Liver (tissue), 9 donors: ENCODE measurements around the gene PACSIN3. TPM values are rescaled to one million over a fixed set of nuclear protein-coding genes. Genes with fewer than 3 reads are reported as not detected.
"Not testable (repeated sequence)": the region's sequence is repeated elsewhere in the genome, so short reads cannot be mapped to it uniquely, and the experiment has no call there.

ENCODE experiments used
- DNase-seq: peaks from one replicate; pipeline ENCODE4 v3.0.0-alpha.2; 2017; ENCODE audit warnings: low spot score
- H3K27ac ChIP-seq, 2 donors: one replicate each; pipeline ENCODE4 v1.7.0; 2013; ENCODE audit warnings: inconsistent platforms in 2 of 2, low read length in 2 of 2, control low read depth in 1 of 2, low read depth in 1 of 2, mild to moderate bottlenecking in 1 of 2
- H3K27me3 ChIP-seq, 4 donors: one replicate each; pipeline versions ENCODE4 v1.6.1 to v1.7.0; 2013; ENCODE audit warnings: low read length in 3 of 4, inconsistent platforms in 1 of 4, mild to moderate bottlenecking in 1 of 4, moderate library complexity in 1 of 4; ENCODE audit not compliant: control insufficient read depth in 4 of 4, insufficient read depth in 4 of 4
- H3K36me3 ChIP-seq, 4 donors: one replicate each; pipeline versions ENCODE4 v1.6.1 to v1.7.0; 2013; ENCODE audit warnings: low read length in 3 of 4, mild to moderate bottlenecking in 3 of 4, low read depth in 1 of 4, moderate library complexity in 1 of 4; ENCODE audit not compliant: control insufficient read depth in 4 of 4, insufficient read depth in 3 of 4
- H3K4me1 ChIP-seq, 4 donors: one replicate each; pipeline versions ENCODE4 v1.6.1 to v1.7.0; 2013; ENCODE audit warnings: low read length in 3 of 4, mild to moderate bottlenecking in 3 of 4, moderate library complexity in 1 of 4; ENCODE audit not compliant: control insufficient read depth in 4 of 4, insufficient read depth in 4 of 4
- H3K4me3 ChIP-seq, 3 donors: one replicate each; pipeline versions ENCODE4 v1.6.1 to v1.7.0; 2013; ENCODE audit warnings: low read length in 3 of 3, control low read depth in 1 of 3, low read depth in 1 of 3, mild to moderate bottlenecking in 1 of 3
- H3K9ac ChIP-seq, 2 donors: one replicate each; pipeline ENCODE4 v1.7.0; 2013; ENCODE audit warnings: low read length in 2 of 2, mild to moderate bottlenecking in 2 of 2, moderate library complexity in 2 of 2, control low read depth in 1 of 2, low read depth in 1 of 2
- H3K9me3 ChIP-seq, 4 donors: one replicate each; pipeline versions ENCODE4 v1.6.1 to v1.7.0; 2013; ENCODE audit warnings: low read length in 3 of 4; ENCODE audit not compliant: control insufficient read depth in 4 of 4
- EGR1 ChIP-seq, 2 donors: IDR thresholded peaks; 2 replicates each; pipeline ENCODE4 v1.6.1; 2016 to 2018; ENCODE audit warnings: antibody characterized with exemption in 2 of 2, low read depth in 2 of 2
- FOXA1 ChIP-seq: IDR thresholded peaks from 2 replicates; pipeline ENCODE4 v1.6.1; 2016; ENCODE audit warnings: antibody characterized with exemption
- FOXA2 ChIP-seq: IDR thresholded peaks from 2 replicates; pipeline ENCODE4 v1.6.1; 2016; ENCODE audit warnings: antibody characterized with exemption
- HNF4A ChIP-seq, 2 donors: conservative IDR thresholded peaks; 2 replicates each; pipeline ENCODE4 v1.6.1; 2016; ENCODE audit warnings: antibody characterized with exemption in 2 of 2, mild to moderate bottlenecking in 2 of 2
- HNF4G ChIP-seq: IDR thresholded peaks from 2 replicates; pipeline ENCODE4 v1.6.1; 2016; ENCODE audit warnings: antibody characterized with exemption
- JUND ChIP-seq, 2 donors: IDR thresholded peaks; 2 replicates each; pipeline ENCODE4 v1.6.1; 2016; ENCODE audit warnings: antibody characterized with exemption in 2 of 2
- NR2F2 ChIP-seq: IDR thresholded peaks from 2 replicates; pipeline ENCODE4 v1.6.1; 2016; ENCODE audit warnings: antibody characterized with exemption
- RXRA ChIP-seq, 2 donors: IDR thresholded peaks; 2 replicates each; pipeline ENCODE4 v1.6.1; 2017 to 2018; ENCODE audit warnings: antibody characterized with exemption in 2 of 2, mild to moderate bottlenecking in 1 of 2
- SP1 ChIP-seq: IDR thresholded peaks from 2 replicates; pipeline ENCODE4 v1.6.1; 2018; ENCODE audit warnings: antibody characterized with exemption, mild to moderate bottlenecking
- TAF1 ChIP-seq: conservative IDR thresholded peaks from 2 replicates; pipeline ENCODE4 v1.6.1; 2016; ENCODE audit warnings: antibody characterized with exemption, mild to moderate bottlenecking
- YY1 ChIP-seq: IDR thresholded peaks from 2 replicates; pipeline ENCODE4 v1.6.1; 2016; ENCODE audit warnings: antibody characterized with exemption, mild to moderate bottlenecking
- ZBTB33 ChIP-seq: IDR thresholded peaks from 2 replicates; pipeline ENCODE4 v1.6.1; 2016; ENCODE audit warnings: antibody characterized with exemption
- WGBS: extraction: QIAGEN DNeasy Blood & Tissue Kit; methylation state at CpG from one replicate; pipeline ENCODE4 v1.1.7; 2013; 5-methylcytosine and 5-hydroxymethylcytosine counted together
- polyA plus RNA-seq, 2 donors: library from polyadenylated mRNA; stranded (reverse) in 1 of 2; unstranded in 1 of 2; fragments of 200-250 nt in 1 of 2; fragments of >200 nt in 1 of 2; fragmentation: Nextera tagmentation in 1 of 2; extraction: Ambion mirVana in 1 of 2; gene quantifications; one replicate each; pipeline versions ENCODE4 v1.2.1 to v1.2.3, GENCODE V29; 2013 to 2015
- total RNA-seq, 2 donors: library from RNA; depleted of rRNA; stranded (reverse); fragments of >200 nt; gene quantifications; one replicate each; pipeline ENCODE4 v1.2.3, GENCODE V29; 2014
- TF ChIP-seq, protein P1 (sequence below): IDR thresholded peaks from 2 replicates; pipeline ENCODE4 v1.6.1; 2016; ENCODE audit warnings: antibody characterized with exemption
- TF ChIP-seq, protein P2 (sequence below): IDR thresholded peaks from 2 replicates; pipeline ENCODE4 v1.6.1; 2016; ENCODE audit warnings: antibody characterized with exemption, mild to moderate bottlenecking
- TF ChIP-seq, protein P3 (sequence below): IDR thresholded peaks from 2 replicates; pipeline ENCODE4 v1.6.1; 2016; ENCODE audit warnings: antibody characterized with exemption
- TF ChIP-seq, protein P4 (sequence below): fragments of 150-350 bp; IDR thresholded peaks from 2 replicates; pipeline ENCODE4 v1.5.1; 2017; ENCODE audit warnings: improper control_type of control experiment, low read depth, low read length; ENCODE audit not compliant: missing input control
- donor health status: healthy.
- donor health status: healthy.
- donor health status: healthy.
- donor health status: healthy.
- donor health status: healthy.

Gene PACSIN3
- total and polyA plus RNA-seq, 4 donors = 12.1 to 23.3 (median 19.7) TPM

GRCh38 chr11:47207459-47207858 is 21.2 kb upstream of the PACSIN3 start:
- no peak overlapping the region for H3K27ac ChIP-seq
- no peaks in the 10 kb centered on the region for H3K27me3 ChIP-seq
- H3K36me3 ChIP-seq = no peaks in the 10 kb centered on the region
- no peaks in the 10 kb centered on the region for H3K4me1 ChIP-seq
- no peak overlapping the region for H3K4me3 ChIP-seq
- 91% methylated on average over 6 of the region's 6 CpGs for WGBS
- DNase-seq = no peak
- TF ChIP-seq YY1 = no peak
- TF ChIP-seq, protein P1, sequence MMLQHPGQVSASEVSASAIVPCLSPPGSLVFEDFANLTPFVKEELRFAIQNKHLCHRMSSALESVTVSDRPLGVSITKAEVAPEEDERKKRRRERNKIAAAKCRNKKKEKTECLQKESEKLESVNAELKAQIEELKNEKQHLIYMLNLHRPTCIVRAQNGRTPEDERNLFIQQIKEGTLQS = no peak
- TF ChIP-seq TAF1 = no peak
- TF ChIP-seq RXRA (IDR thresholded peaks at IDR 0.05) = no peak
- TF ChIP-seq FOXA1 = no peak
- TF ChIP-seq NR2F2 = no peak
- TF ChIP-seq SP1 = no peak
- TF ChIP-seq, protein P2, sequence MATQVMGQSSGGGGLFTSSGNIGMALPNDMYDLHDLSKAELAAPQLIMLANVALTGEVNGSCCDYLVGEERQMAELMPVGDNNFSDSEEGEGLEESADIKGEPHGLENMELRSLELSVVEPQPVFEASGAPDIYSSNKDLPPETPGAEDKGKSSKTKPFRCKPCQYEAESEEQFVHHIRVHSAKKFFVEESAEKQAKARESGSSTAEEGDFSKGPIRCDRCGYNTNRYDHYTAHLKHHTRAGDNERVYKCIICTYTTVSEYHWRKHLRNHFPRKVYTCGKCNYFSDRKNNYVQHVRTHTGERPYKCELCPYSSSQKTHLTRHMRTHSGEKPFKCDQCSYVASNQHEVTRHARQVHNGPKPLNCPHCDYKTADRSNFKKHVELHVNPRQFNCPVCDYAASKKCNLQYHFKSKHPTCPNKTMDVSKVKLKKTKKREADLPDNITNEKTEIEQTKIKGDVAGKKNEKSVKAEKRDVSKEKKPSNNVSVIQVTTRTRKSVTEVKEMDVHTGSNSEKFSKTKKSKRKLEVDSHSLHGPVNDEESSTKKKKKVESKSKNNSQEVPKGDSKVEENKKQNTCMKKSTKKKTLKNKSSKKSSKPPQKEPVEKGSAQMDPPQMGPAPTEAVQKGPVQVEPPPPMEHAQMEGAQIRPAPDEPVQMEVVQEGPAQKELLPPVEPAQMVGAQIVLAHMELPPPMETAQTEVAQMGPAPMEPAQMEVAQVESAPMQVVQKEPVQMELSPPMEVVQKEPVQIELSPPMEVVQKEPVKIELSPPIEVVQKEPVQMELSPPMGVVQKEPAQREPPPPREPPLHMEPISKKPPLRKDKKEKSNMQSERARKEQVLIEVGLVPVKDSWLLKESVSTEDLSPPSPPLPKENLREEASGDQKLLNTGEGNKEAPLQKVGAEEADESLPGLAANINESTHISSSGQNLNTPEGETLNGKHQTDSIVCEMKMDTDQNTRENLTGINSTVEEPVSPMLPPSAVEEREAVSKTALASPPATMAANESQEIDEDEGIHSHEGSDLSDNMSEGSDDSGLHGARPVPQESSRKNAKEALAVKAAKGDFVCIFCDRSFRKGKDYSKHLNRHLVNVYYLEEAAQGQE = no peak
- TF ChIP-seq, protein P3, sequence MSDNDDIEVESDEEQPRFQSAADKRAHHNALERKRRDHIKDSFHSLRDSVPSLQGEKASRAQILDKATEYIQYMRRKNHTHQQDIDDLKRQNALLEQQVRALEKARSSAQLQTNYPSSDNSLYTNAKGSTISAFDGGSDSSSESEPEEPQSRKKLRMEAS = no peak
- no peak for TF ChIP-seq HNF4G
- no peak for TF ChIP-seq EGR1 (IDR thresholded peaks at IDR 0.05; ENCODE audit: low read depth in 2 of 2)
- no peak for TF ChIP-seq HNF4A (conservative IDR thresholded peaks at IDR 0.05)
- TF ChIP-seq, protein P4, sequence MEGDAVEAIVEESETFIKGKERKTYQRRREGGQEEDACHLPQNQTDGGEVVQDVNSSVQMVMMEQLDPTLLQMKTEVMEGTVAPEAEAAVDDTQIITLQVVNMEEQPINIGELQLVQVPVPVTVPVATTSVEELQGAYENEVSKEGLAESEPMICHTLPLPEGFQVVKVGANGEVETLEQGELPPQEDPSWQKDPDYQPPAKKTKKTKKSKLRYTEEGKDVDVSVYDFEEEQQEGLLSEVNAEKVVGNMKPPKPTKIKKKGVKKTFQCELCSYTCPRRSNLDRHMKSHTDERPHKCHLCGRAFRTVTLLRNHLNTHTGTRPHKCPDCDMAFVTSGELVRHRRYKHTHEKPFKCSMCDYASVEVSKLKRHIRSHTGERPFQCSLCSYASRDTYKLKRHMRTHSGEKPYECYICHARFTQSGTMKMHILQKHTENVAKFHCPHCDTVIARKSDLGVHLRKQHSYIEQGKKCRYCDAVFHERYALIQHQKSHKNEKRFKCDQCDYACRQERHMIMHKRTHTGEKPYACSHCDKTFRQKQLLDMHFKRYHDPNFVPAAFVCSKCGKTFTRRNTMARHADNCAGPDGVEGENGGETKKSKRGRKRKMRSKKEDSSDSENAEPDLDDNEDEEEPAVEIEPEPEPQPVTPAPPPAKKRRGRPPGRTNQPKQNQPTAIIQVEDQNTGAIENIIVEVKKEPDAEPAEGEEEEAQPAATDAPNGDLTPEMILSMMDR = no peak
- no peak for TF ChIP-seq JUND (IDR thresholded peaks at IDR 0.05)
- TF ChIP-seq FOXA2 = no peak
- TF ChIP-seq ZBTB33 = no peak
- no peaks in the 10 kb centered on the region for H3K9me3 ChIP-seq
- H3K9ac ChIP-seq = no peak overlapping the region

- H3K36me3 ChIP-seq, H3K4me1 ChIP-seq, H3K9ac ChIP-seq, H3K4me3 ChIP-seq, H3K27me3 ChIP-seq, H3K9me3 ChIP-seq, DNase-seq, H3K27ac ChIP-seq: not testable (repeated sequence)
- 96% methylated on average over 5 of the region's 5 CpGs for WGBS
Measured at GRCh38 chr11:47206577-47206976, 20.3 kb upstream of the PACSIN3 start.
